Endodermal cell (in vitro differentiated cells): ENCODE measurements around the gene GPR171. TPM values are rescaled to one million over a fixed set of nuclear protein-coding genes. Genes with fewer than 3 reads are reported as not detected.
"Not testable (repeated sequence)": the region's sequence is repeated elsewhere in the genome, so short reads cannot be mapped to it uniquely, and the experiment has no call there.

Experiments
- DNase-seq: peaks from one replicate; pipeline ENCODE4 v3.0.0-alpha.2; 2017
- H3K27ac ChIP-seq: 2 replicates; pipeline ENCODE4 v1.5.1; 2013; ENCODE audit warnings: mild to moderate bottlenecking, low read depth, low read length, moderate library complexity
- H3K27me3 ChIP-seq: 2 replicates; pipeline ENCODE4 v1.6.1; 2013; ENCODE audit warnings: mild to moderate bottlenecking, low read length, moderate library complexity; ENCODE audit not compliant: insufficient read depth, control insufficient read depth, poor library complexity, severe bottlenecking
- H3K36me3 ChIP-seq: 2 replicates; pipeline ENCODE4 v1.7.0; 2013; ENCODE audit warnings: mild to moderate bottlenecking, low read length, moderate library complexity; ENCODE audit not compliant: control insufficient read depth, insufficient read depth
- H3K4me1 ChIP-seq: one replicate; pipeline ENCODE4 v1.7.0; 2013; ENCODE audit warnings: low read length; ENCODE audit not compliant: control insufficient read depth, insufficient read depth
- H3K4me3 ChIP-seq: 2 replicates; pipeline ENCODE4 v1.5.1; 2013; ENCODE audit warnings: mild to moderate bottlenecking, low read length, moderate library complexity
- H3K9ac ChIP-seq: 2 replicates; pipeline ENCODE4 v1.6.1; 2013; ENCODE audit warnings: mild to moderate bottlenecking, low read length, moderate library complexity; ENCODE audit not compliant: poor library complexity, severe bottlenecking; ENCODE audit errors: extremely low read depth
- H3K9me3 ChIP-seq: 2 replicates; pipeline ENCODE4 v1.6.1; 2013; ENCODE audit warnings: mild to moderate bottlenecking, low read length, moderate library complexity; ENCODE audit not compliant: control insufficient read depth
- H3K27ac Mint-ChIP-seq: 2 replicates; pipeline ENCODE4 v1.8.0; 2020; ENCODE audit warnings: mixed read lengths
- H3K27me3 Mint-ChIP-seq: 2 replicates; pipeline ENCODE4 v1.8.0; 2021; ENCODE audit warnings: mild to moderate bottlenecking, mixed read lengths; ENCODE audit not compliant: insufficient read depth
- H3K36me3 Mint-ChIP-seq: 2 replicates; pipeline ENCODE4 v1.8.0; 2020; ENCODE audit warnings: low read depth, mixed read lengths
- H3K4me1 Mint-ChIP-seq: 2 replicates; pipeline ENCODE4 v1.8.0; 2020; ENCODE audit warnings: mixed read lengths
- H3K4me3 Mint-ChIP-seq: 2 replicates; pipeline ENCODE4 v1.8.0; 2020; ENCODE audit warnings: mild to moderate bottlenecking, moderate library complexity, mixed read lengths
- H3K9me3 Mint-ChIP-seq: 2 replicates; pipeline ENCODE4 v1.8.0; 2020; ENCODE audit warnings: mild to moderate bottlenecking, mixed read lengths
- WGBS, 2 experiments: methylation state at CpG; one replicate each; pipeline versions ENCODE4 v1.1.5 to v1.1.7; 2013; ENCODE audit warnings: missing lambda C conversion rate in 2 of 2, mixed read lengths in 1 of 2; ENCODE audit not compliant: insufficient coverage in 1 of 2, insufficient read length in 1 of 2; 5-methylcytosine and 5-hydroxymethylcytosine counted together
- total RNA-seq, 2 donors: library from RNA; stranded (reverse); fragmentation: NEBNext Ultra II Directional in 1 of 2; extraction: Animal tissue kit (Norgen Biotek cat#: 25700) in 1 of 2; gene quantifications; 2 replicates in 1 of 2; 3 replicates in 1 of 2; pipeline ENCODE4 v1.2.1, GENCODE V29; 2021
- TF ChIP-seq, protein P1 (sequence below): fragments of 200-600 bp; sonication (generic); conservative IDR thresholded peaks from 2 replicates; pipeline ENCODE4 v1.5.0; 2021; ENCODE audit warnings: antibody characterized with exemption, mild to moderate bottlenecking

The GPR171 gene
- total RNA-seq, 2 donors from 2014 or later, result not detected

- Mint-ChIP-seq H3K27ac (no peak overlapping the region), H3K4me1 (peaks cover 9% of the 10 kb centered on the region), H3K36me3 (peaks cover 1% of the 10 kb centered on the region), H3K9me3 (no peaks in the 10 kb centered on the region), H3K27me3 (no peaks in the 10 kb centered on the region), H3K4me3 (no peak overlapping the region)
- no peaks in the 10 kb centered on the region for H3K27me3 ChIP-seq
- H3K4me3 ChIP-seq, result no peak overlapping the region
- H3K4me1 ChIP-seq, result no peaks in the 10 kb centered on the region
- TF ChIP-seq, protein P1, sequence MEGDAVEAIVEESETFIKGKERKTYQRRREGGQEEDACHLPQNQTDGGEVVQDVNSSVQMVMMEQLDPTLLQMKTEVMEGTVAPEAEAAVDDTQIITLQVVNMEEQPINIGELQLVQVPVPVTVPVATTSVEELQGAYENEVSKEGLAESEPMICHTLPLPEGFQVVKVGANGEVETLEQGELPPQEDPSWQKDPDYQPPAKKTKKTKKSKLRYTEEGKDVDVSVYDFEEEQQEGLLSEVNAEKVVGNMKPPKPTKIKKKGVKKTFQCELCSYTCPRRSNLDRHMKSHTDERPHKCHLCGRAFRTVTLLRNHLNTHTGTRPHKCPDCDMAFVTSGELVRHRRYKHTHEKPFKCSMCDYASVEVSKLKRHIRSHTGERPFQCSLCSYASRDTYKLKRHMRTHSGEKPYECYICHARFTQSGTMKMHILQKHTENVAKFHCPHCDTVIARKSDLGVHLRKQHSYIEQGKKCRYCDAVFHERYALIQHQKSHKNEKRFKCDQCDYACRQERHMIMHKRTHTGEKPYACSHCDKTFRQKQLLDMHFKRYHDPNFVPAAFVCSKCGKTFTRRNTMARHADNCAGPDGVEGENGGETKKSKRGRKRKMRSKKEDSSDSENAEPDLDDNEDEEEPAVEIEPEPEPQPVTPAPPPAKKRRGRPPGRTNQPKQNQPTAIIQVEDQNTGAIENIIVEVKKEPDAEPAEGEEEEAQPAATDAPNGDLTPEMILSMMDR, result no peak
- H3K9me3 ChIP-seq, result no peaks in the 10 kb centered on the region
- 100% methylated on average over 1 of the region's 2 CpGs; no CpG with 5 or more reads in 1 of the 2 experiments for WGBS, 2 experiments
- no peak overlapping the region for H3K27ac ChIP-seq
- no peak overlapping the region for H3K9ac ChIP-seq
- DNase-seq, result no peak
- no peaks in the 10 kb centered on the region for H3K36me3 ChIP-seq
These were observed 28.7 kb downstream of the GPR171 start for GRCh38 chr3:151174351-151174750.

DNA sequence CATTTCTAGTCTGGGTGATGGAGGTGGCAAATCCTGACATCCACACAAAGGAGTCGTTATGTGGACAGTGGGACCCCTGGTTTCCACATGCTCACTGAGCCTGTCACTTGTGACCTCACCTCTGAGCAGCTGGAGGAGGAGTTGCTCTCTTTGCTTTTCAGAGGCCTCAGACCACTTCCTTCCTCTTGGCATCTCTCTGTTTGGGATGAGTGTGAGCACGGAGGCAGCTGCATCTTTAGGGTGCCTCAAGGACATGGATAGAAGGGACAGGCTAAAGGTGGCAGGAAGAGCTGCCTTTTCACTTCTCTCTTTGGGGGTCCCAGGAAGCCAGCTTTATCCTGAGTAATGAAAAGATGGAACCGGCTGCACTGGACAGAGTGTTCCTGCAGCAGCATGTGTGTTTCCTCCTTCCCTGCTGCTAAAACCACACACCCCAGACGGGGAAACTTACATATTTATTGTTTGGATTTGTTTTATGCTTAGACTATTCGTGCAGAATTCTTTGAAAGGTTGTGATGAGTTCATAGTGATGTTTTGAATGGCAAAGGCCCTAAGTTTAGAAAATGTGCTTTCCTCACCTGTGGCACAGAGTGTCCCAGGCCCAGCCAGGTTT, 31.8 kb downstream of the GPR171 start:
- Histone ChIP-seq H3K27me3 (no peaks in the 10 kb centered on the region), H3K36me3 (no peaks in the 10 kb centered on the region), H3K4me1 (no peaks in the 10 kb centered on the region), H3K9me3 (no peaks in the 10 kb centered on the region), H3K27ac (peak overlapping the region; percentile 12), H3K4me3 (no peak overlapping the region), H3K9ac (no peak overlapping the region)
- Mint-ChIP-seq H3K4me1 (peaks cover 6% of the 10 kb centered on the region), H3K27me3 (no peaks in the 10 kb centered on the region), H3K4me3 (no peak overlapping the region), H3K9me3 (no peaks in the 10 kb centered on the region), H3K27ac (no peak overlapping the region), H3K36me3 (peaks cover 1% of the 10 kb centered on the region)
- no peak for DNase-seq
- 79 to 84% methylated on average over 2 to 5 of the region's 5 CpGs for WGBS, 2 experiments
- TF ChIP-seq, protein P1, result no peak

GRCh38 chr3:151169948-151170679, 32.9 kb downstream of the GPR171 start:
- not testable (repeated sequence) for H3K9ac ChIP-seq, H3K27me3 Mint-ChIP-seq, H3K9me3 Mint-ChIP-seq, H3K4me1 Mint-ChIP-seq, H3K27ac Mint-ChIP-seq, H3K4me3 ChIP-seq, DNase-seq, H3K4me1 ChIP-seq, H3K27ac ChIP-seq, H3K27me3 ChIP-seq, H3K36me3 ChIP-seq, H3K9me3 ChIP-seq, H3K36me3 Mint-ChIP-seq, H3K4me3 Mint-ChIP-seq
- WGBS, 2 experiments, result 86 to 92% methylated on average over 4 to 9 of the region's 9 CpGs
